Astrocyte of the hippocampus (primary cell): ENCODE data around the gene NGRN.
"Not testable (repeated sequence)": the region's sequence is repeated elsewhere in the genome, so short reads cannot be mapped to it uniquely, and the experiment has no call there.

ENCODE experiments used
- DNase-seq: peaks from one replicate; pipeline ENCODE4 v3.0.0; 2011; ENCODE audit warnings: low read depth, low spot score

Gene NGRN

GRCh38 chr15:90234096-90234988 is 31.1 kb upstream of the NGRN start, which contains the start of gene GDPGP1:
TSS of gene GDPGP1 (plus strand) at chr15:90234209. CDS start at chr15:90240909, 6,700 bp downstream.
- DNase-seq, result no peak

DNA sequence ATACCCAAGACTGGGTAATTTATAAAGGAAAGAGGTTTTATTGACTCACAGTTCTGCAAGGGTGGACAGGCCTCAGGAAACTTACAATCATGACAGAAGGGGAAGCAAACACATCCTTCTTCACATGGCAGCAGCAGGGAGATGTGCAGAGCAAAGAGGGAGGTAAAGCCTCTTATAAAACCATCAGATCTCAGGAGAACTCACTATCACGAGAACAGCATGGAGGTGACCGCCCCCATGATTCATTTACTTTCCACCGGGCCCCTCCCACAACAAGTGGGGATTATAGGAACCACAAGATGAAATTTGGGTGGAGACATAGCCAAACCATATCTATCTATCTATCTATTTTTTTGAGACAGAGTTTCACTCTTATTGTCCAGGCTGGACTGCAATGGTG is 26.1 kb upstream of the NGRN start:
- no peak for DNase-seq

DNA sequence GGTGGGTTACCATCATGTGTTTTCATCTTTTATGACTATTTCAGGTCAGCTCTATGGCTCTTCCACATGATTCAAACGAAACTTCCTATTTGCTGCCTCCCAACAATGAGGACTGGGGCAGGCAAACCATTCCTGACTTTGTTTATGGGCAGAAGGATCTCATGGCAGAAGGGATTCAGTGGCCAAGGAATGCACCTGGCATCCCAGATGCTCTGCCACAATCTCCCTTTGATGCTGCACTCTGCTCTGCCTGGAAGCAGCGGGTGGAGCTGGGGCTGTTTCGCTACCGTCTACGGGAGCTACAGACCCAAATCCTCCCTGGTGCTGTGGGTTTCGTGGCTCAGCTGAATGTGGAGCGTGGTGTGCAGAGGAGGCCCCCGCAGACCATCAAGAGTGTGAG is 24.6 kb upstream of the NGRN start:
- no peak for DNase-seq

DNA sequence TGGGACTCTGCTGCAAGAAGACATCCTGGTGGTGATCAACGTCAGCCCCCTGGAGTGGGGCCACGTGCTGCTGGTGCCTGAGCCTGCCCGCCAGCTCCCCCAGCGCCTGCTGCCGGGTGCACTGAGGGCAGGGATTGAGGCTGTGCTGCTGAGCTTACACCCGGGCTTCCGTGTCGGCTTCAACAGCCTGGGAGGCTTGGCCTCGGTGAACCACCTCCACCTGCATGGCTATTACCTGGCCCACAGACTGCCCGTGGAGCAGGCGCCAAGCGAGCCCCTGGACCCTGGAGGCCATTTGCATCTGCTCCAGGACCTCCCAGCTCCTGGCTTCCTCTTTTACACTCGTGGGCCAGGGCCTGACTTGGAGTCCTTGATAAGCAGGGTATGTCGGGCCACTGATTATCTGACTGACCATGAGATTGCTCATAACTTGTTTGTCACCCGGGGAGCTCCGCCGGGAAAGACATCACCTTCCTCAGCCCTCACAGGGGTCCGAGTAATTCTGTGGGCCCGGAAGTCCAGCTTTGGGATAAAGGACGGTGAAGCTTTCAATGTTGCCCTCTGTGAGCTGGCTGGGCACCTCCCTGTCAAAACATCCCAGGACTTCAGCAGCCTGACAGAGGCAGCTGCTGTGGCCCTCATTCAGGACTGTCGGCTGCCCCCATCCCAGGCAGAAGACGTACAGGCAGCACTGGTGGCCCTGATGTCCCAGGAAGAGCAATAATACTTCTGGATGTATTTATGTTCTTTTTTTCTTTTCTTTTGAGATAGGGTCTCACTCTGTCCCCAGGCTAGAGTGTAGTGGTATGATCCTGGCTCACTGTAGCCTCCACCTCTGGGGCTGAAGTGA is 23.9 kb upstream of the NGRN start:
- DNase-seq, result no peak

DNA sequence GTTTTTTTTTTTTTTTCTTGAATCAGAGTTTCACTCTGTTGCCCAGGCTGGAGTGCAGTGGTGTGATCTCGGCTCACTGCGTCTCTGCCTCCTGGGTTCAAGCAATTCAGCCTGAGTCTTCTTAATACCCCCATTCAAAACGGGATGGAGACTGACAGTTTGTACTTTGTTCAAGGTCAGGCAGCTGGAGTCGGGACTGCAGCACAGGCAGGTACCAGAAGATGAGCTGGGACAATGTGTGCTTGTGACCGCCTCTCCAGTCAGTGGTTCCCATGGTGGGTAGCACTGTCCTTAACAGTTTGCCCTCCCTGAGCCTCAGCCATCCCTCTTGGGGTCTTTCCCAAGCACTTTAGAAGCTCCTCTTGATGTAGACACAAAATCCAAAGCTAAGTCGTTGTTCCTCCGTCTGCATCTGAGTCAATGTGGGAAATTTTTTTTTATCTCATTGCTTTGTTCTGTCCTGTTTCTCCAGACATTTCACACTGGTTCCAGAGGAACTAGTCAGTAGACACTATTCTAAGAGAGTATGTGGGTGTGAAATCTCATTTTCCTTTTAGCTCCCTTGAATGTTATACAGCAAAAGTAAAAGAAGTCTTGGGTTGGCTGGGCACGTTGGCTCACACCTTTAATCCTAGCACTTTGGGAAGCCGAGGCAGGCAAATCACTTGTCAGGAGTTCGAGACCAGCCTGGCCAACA is 21.4 kb upstream of the NGRN start:
- DNase-seq, result no peak

DNA sequence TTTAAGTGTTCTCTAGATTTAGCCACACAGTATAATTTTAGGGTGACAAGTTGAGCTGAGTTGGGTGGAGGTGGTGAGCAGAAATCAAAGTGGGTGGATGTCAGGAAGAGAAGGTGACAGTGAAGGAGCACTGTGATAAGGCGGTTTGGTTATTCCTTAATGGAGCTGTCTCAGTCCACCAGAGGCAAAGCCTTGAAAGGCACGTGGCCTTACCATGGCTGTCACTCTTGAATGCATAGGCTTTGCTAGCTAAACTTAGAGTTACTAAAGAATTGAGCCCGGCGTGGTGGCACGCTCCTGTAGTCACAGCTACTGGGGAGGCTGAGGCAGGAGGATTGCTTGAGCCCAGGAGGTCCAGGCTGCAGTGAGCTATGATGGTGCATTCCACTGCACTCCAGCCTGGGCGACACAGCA is 16.7 kb upstream of the NGRN start:
- DNase-seq, result no peak

GRCh38 chr15:90249203-90249863 is 16.1 kb upstream of the NGRN start, which contains the start of gene TTLL13:
TSS of gene TTLL13 (plus strand) at chr15:90249556. CDS start at chr15:90250631, 1,075 bp downstream.
- peak; percentile 93 for DNase-seq

DNA sequence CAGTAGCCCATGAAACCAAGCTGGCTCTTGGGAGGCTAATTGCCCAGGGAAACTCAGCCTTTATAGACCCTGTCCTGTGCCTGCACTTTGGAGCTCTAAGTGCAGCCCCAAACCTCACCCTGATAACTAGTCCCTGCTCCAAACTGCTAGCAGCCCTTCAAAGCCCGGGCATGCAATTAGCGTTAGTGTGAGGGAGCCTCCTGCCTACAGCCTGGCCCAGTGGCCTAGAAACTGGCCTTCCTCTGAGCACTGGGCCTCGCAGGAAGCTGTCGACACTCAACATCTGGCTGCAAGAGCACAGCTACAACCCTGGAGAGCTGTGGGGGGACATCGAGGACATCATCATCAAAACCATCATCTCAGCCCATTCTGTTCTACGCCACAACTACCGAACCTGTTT is 7.7 kb upstream of the NGRN start:
- DNase-seq, result no peak

- DNase-seq, result peak; percentile 29
These were observed 5.9 kb upstream of the NGRN start for GRCh38 chr15:90259524-90259923.

DNA sequence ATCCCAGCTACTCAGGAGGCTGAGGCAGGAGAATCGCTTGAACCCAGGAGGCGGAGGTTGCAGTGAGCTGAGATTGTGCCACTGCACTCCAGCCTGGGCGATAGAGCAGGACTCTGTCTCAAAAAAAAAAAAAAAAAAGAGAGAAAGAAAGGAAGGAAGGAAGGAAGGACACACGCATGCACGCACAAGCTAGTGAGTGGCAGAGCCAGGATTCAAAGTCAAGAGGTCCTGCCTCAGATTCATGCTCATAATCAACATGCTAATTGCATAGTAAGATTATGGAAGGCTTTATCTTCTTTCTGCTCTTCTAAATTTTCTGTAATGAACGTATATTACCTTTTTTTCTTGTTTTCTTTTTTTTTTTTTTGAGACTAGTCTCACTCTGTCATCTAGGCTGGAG is 4.7 kb upstream of the NGRN start:
- not testable (repeated sequence) for DNase-seq

DNA sequence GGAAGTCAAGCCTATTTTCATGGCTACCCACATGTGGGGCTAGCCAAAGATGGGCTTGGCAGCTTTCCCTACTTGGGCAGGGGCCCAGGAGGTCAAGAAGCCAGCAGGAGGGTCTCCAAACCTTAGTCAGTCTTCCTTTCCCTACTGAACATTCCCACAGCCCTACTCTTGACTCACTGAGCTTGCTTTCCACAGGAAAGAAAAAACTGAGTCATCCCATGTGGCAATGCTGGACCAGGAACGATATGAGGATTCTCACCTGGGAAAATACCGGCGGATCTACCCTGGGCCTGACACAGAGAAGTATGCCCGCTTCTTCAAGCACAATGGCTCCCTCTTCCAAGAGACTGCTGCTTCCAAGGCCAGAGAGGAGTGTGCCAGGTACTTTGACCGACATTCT is 3.7 kb upstream of the NGRN start:
- peak; percentile 22 for DNase-seq

DNA sequence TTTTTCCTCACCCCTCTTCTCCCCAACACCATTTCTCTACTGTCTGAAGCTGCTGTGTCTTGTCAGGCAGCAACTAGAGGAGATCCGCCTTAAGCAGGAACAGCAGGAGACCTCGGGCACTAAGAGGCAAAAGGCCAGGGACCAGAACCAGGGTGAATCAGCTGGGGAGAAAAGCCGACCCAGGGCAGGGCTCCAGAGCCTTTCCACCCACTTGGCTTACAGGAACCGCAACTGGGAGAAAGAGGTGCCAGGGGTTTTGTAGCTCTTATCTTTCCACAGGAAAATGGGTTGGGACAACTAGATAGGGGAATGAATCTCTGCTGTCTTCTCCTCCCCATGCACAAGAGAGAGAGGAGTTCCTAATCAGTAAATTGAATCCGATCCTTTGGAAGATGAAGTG is 3.0 kb upstream of the NGRN start:
- DNase-seq, result no peak

DNA sequence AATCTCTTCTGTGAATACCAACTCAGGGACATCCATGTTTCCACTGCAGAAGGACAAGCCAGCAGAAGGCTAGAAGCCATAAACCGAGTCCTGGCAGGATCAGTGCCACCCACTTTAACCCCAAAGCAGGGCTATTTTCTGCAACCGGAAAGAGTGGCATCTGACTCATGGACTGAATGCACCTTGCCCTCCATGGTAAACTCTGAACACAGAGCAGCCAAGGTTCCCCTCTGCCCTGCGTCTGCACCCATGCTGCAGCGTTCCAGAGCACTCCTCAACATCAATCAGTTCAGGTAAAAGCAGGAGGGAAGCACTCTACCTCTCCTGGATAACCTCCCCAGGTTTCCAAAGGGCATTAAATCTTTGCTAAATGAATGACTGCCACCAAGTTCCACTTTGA is 801 bp upstream of the NGRN start:
- DNase-seq, result no peak

DNA sequence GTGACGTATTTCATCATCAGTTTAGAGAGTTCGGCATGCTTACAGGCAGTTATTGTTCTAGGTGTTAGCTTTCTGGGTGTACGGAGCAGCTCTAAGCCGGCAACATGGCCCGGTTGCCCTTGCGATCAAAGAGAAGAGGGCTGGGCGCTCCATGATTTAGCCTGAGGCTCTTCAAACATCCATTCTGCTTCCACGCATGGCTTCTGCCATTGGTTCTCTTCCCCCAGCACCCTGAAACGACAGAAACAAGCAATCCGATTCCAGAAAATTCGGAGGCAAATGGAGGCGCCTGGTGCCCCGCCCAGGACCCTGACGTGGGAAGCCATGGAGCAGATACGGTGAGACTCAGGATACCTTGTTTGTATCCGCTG is 574 bp downstream of the NGRN start:
- DNase-seq, result no peak

DNA sequence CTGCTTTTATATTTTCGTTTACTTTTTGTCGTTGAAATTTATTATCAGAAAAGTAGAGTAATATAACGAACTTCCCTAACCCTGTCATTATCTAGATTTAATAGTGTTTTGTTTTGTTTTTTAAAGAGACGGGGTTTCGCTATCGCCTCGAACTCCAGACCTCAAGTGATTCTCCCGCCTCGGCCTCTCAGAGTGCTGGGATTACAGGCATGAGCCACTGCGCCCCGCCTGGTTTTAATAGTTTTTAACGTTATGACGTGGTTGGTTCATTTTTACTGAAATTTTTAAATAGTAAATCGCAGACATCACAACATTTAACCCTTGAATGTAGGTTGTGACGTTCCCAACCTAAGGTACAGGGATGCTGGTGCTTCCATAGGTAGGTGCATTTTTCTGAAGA is 1.0 kb downstream of the NGRN start:
- peak; percentile 25 for DNase-seq

DNA sequence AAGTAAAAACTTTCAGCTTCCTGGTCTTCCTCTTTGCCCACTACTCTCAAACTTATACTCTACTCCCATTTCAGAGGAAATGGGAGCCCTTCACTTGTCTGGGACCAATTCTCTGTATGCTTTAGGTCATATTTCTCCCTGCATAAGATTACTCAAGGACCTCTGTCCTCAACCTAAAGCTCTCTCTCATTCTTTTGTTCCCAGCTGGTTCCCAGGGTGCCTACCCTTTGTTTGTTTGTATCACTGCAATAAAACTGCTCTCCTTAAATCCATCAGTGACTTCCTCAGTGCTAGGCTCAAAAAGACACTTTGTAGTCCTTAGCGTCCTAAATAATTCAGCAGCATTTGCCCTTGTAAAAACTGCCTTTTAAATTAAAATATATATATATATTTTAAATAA is 2.9 kb downstream of the NGRN start:
- DNase-seq, result no peak

- no peak for DNase-seq
These were observed 5.2 kb downstream of the NGRN start for GRCh38 chr15:90270502-90271150.

DNA sequence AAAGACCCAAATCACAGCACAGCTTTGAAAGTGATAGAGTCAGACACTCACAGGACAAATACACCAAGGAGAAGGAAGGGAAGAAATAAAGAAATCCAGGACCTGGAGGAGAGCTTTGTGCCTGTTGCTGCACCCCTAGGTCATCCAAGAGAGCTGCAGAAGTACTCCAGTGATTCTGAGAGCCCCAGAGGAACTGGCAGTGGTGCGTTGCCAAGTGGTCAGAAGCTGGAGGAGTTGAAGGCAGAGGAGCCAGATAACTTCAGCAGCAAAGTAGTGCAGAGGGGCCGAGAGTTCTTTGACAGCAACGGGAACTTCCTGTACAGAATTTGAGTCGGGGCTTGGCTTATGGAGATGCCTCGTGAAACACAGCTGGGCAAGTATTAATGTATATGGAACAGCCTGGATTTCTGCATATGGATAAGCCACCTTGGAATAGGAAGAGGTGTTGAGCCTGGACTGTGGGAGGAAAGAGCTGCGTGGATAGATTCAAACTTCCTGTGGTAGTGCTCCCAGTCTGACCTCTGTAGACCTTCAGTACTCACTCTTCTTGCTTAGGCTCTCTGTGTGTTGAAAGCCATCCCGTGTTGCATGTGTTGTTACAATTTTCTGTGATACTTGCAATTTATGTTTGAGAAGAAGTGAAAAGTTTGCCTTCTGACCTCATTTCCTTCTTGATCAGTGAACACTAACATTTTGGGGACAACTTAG is 6.1 kb downstream of the NGRN start:
- DNase-seq, result no peak

DNA sequence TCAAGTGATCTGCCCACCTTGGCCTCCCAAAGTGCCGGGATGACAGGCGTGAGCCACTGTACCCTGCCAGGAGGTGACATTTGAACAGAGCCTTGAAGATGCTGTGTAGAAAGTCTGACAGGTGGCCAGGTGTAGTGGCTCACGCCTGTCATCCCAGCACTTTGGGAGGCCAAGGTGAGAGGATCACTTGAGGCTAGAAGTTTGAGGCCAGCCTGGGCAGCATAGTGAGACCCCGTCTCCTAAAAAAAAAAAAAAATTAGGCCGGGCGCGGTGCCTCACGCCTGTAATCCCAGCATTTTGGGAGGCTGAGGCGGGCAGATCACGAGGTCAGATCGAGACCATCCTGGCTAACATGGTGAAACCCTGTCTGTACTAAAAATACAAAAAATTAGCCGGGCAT is 13.0 kb downstream of the NGRN start:
- not testable (repeated sequence) for DNase-seq

DNA sequence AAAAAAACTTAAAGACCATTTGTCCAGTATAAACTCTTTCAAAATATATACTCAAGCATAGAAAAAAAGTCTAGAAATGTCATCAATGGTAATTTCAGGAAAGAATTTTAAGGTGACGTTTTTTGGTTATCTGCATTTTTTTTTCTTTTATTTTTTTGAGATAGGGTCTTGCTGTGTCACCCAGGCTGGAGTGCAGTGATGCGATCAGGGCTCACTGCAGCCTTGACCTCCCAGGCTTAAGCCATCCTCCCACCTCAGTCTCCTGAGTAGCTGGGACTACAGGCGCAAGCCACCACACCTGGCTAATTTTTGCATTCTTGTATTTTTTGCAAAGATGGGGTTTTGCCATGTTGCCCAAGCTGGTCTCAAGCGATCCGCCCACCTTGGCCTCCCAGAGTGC is 15.3 kb downstream of the NGRN start:
- not testable (repeated sequence) for DNase-seq
